ENCODE measurements around the gene DAPK1.

- TF ChIP-seq, protein P1, sequence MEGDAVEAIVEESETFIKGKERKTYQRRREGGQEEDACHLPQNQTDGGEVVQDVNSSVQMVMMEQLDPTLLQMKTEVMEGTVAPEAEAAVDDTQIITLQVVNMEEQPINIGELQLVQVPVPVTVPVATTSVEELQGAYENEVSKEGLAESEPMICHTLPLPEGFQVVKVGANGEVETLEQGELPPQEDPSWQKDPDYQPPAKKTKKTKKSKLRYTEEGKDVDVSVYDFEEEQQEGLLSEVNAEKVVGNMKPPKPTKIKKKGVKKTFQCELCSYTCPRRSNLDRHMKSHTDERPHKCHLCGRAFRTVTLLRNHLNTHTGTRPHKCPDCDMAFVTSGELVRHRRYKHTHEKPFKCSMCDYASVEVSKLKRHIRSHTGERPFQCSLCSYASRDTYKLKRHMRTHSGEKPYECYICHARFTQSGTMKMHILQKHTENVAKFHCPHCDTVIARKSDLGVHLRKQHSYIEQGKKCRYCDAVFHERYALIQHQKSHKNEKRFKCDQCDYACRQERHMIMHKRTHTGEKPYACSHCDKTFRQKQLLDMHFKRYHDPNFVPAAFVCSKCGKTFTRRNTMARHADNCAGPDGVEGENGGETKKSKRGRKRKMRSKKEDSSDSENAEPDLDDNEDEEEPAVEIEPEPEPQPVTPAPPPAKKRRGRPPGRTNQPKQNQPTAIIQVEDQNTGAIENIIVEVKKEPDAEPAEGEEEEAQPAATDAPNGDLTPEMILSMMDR (IDR thresholded peaks at IDR 0.05) = no peak
- no peak for TF ChIP-seq ZFX (IDR thresholded peaks at IDR 0.05; ENCODE audit: borderline replicate concordance)
Measured at GRCh38 chr9:87712801-87713277, 215.2 kb downstream of the DAPK1 start.

Data from 22Rv1 (cell line).